ENCODE results near the gene NPEPPS. TPM values are rescaled to one million over a fixed set of nuclear protein-coding genes. Genes with fewer than 3 reads are reported as not detected.

Gene NPEPPS
- total RNA-seq, 1 experiment from 2014 or later: 137 TPM

- BruUV-seq (replicated peaks): no TSS peak
- H3K27me3 ChIP-seq (ENCODE audit: control insufficient read depth, insufficient read depth, low read length): no peaks in the 10 kb centered on the region
- intact Hi-C loops (cut with micrococcal nuclease; ENCODE audit: unreplicated experiment) (no loop called here), in situ Hi-C loops (cut with HindIII; ENCODE audit: low pct_unique_long_range_greater_than_20kb, low sequenced_read_pairs) (no loop called here)
- peaks cover 66% of the 10 kb centered on the region for H3K36me3 ChIP-seq (ENCODE audit: control insufficient read depth, insufficient read depth, low read length)
- CTCF ChIA-PET: interaction anchor here (0.6 kb wide), 1 partner anchor 8 kb away, joined by 4 read pairs; no protein-coding TSS in a partner anchor
- H3K27ac ChIP-seq (ENCODE audit: low read length): 0 out of 2 replicates have a peak overlapping the region, but pooled peaks have one; percentile 6
- H3K9me3 ChIP-seq (ENCODE audit: control insufficient read depth, insufficient read depth, low read depth, low read length): no peaks in the 10 kb centered on the region
- DNase-seq (ENCODE audit: low read depth, low spot score) (no peak), ATAC-seq (no peak)
- H3K4me3 ChIP-seq (ENCODE audit: low read depth in 2 of 2, low read length in 2 of 2): no peak overlapping the region
- POLR2A ChIA-PET: interaction anchor here (1.1 kb wide), 1 partner anchor 18 kb away, joined by 8 read pairs; no protein-coding TSS in a partner anchor
- H3K4me1 ChIP-seq (ENCODE audit: control insufficient read depth, insufficient read depth, low read length): peaks cover 41% of the 10 kb centered on the region
- TF ChIP-seq REST (IDR thresholded peaks at IDR 0.05; ENCODE audit: insufficient read depth in 1 of 2, low read depth in 2 of 2, low read length in 1 of 2) (no peak), SIN3A (IDR thresholded peaks at IDR 0.05; ENCODE audit: borderline replicate concordance, insufficient read depth, low read depth, low read length) (no peak), CTCF (IDR thresholded peaks at IDR 0.05) (no peak), POLR2AphosphoS5 (IDR thresholded peaks at IDR 0.05; ENCODE audit: low read depth, low read length) (no peak), TCF7L2 (IDR thresholded peaks at IDR 0.05; ENCODE audit: low read depth, low read length) (no peak)
Measured at GRCh38 chr17:47653442-47653841, 122.5 kb downstream of the NPEPPS start.

- TF ChIP-seq REST (IDR thresholded peaks at IDR 0.05; ENCODE audit: insufficient read depth in 1 of 2, low read depth in 2 of 2, low read length in 1 of 2) (no peak), POLR2AphosphoS5 (IDR thresholded peaks at IDR 0.05; ENCODE audit: low read depth, low read length) (no peak), TCF7L2 (IDR thresholded peaks at IDR 0.05; ENCODE audit: low read depth, low read length) (no peak), SIN3A (IDR thresholded peaks at IDR 0.05; ENCODE audit: borderline replicate concordance, insufficient read depth, low read depth, low read length) (no peak), CTCF (IDR thresholded peaks at IDR 0.05) (no peak)
- in situ Hi-C loops (cut with HindIII; ENCODE audit: low pct_unique_long_range_greater_than_20kb, low sequenced_read_pairs) (no loop called here), intact Hi-C loops (cut with micrococcal nuclease; ENCODE audit: unreplicated experiment) (no loop called here)
- H3K4me3 ChIP-seq (ENCODE audit: low read depth in 2 of 2, low read length in 2 of 2): no peak overlapping the region
- no peak for ATAC-seq
- no peaks in the 10 kb centered on the region for H3K27me3 ChIP-seq (ENCODE audit: control insufficient read depth, insufficient read depth, low read length)
- BruUV-seq (replicated peaks): no TSS peak
- POLR2A ChIA-PET: interaction anchor here (0.7 kb wide), 1 partner anchor 16 kb away, joined by 6 read pairs; no protein-coding TSS in a partner anchor
- no peak for DNase-seq (ENCODE audit: low read depth, low spot score)
- H3K36me3 ChIP-seq (ENCODE audit: control insufficient read depth, insufficient read depth, low read length): peaks cover 78% of the 10 kb centered on the region
- no peaks in the 10 kb centered on the region for H3K9me3 ChIP-seq (ENCODE audit: control insufficient read depth, insufficient read depth, low read depth, low read length)
- CTCF ChIA-PET: interaction anchor here (0.9 kb wide), 1 partner anchor 9 kb away, joined by 3 read pairs; no protein-coding TSS in a partner anchor
- H3K27ac ChIP-seq (ENCODE audit: low read length): no peak overlapping the region
- H3K4me1 ChIP-seq (ENCODE audit: control insufficient read depth, insufficient read depth, low read length): peaks cover 37% of the 10 kb centered on the region
Measured at GRCh38 chr17:47654991-47655390, 124.1 kb downstream of the NPEPPS start.

All from Panc1 (cell line).